A673 (cell line): Measurements from ENCODE around the gene MAGI1. TPM values are rescaled to one million over a fixed set of nuclear protein-coding genes. Genes with fewer than 3 reads are reported as not detected.

ENCODE experiments used
- BruUV-seq: library from RNA; stranded (reverse); fragments of 400-500 nt; replicated peaks from 2 replicates; lab custom pipeline; 2021; lab: Mats Ljungman, UMichigan
- CTCF ChIA-PET: fragments of 300-600 bp; sonication (Branson Sonifier 250); formaldehyde crosslinking; loops from one replicate; lab custom pipeline; 2022; ENCODE audit warnings: antibody characterized with exemption; lab: Charles Lee
- POLR2A ChIA-PET: fragments of 300-600 bp; sonication (Branson Sonifier 250); formaldehyde crosslinking; loops from one replicate; lab custom pipeline; 2022; ENCODE audit warnings: antibody characterized with exemption; ENCODE audit not compliant: low non-redundant PET; lab: Charles Lee
- DNase-seq: peaks from one replicate; pipeline ENCODE4 v3.0.0-alpha.2; 2015; ENCODE audit warnings: low spot score
- H3K27ac ChIP-seq: fragments of 200-600 bp; sonication (generic); 2 replicates; pipeline ENCODE4 v1.5.1; 2016; ENCODE audit warnings: mixed run types, low read depth, mild to moderate bottlenecking, mixed read lengths, antibody characterized with exemption, low read length; ENCODE audit not compliant: poor library complexity, severe bottlenecking
- H3K27me3 ChIP-seq: fragments of 200-600 bp; sonication (generic); replicated peaks from 2 replicates; pipeline ENCODE4 v1.6.1; 2017; ENCODE audit warnings: mixed run types, low read depth, mild to moderate bottlenecking, mixed read lengths, antibody characterized with exemption, low read length; ENCODE audit not compliant: insufficient read depth, poor library complexity
- H3K36me3 ChIP-seq: fragments of 200-600 bp; sonication (generic); 2 replicates; pipeline ENCODE4 v1.6.1; 2016; ENCODE audit warnings: mixed run types, mild to moderate bottlenecking, mixed read lengths, antibody characterized with exemption, low read length; ENCODE audit not compliant: insufficient read depth, poor library complexity, severe bottlenecking
- H3K4me1 ChIP-seq: fragments of 200-600 bp; sonication (generic); 2 replicates; pipeline ENCODE4 v1.6.1; 2017; ENCODE audit warnings: mixed run types, mild to moderate bottlenecking, mixed read lengths, antibody characterized with exemption, low read length; ENCODE audit not compliant: insufficient read depth, poor library complexity, severe bottlenecking
- H3K4me3 ChIP-seq: fragments of 200-600 bp; sonication (generic); 2 replicates; pipeline ENCODE4 v1.5.1; 2016; ENCODE audit warnings: low read depth, mixed run types, mild to moderate bottlenecking, mixed read lengths, low read length; ENCODE audit not compliant: poor library complexity, severe bottlenecking
- H3K9me3 ChIP-seq: fragments of 200-600 bp; sonication (generic); 2 replicates; pipeline ENCODE4 v1.6.1; 2016; ENCODE audit warnings: mixed run types, low read depth, mild to moderate bottlenecking, mixed read lengths, antibody characterized with exemption, low read length; ENCODE audit not compliant: poor library complexity, severe bottlenecking
- CTCF ChIP-seq: fragments of 300-800, 200-600 bp; sonication (generic); conservative IDR thresholded peaks from 2 replicates; pipeline ENCODE4 v1.5.1; 2017; ENCODE audit warnings: low read depth, mild to moderate bottlenecking, antibody characterized with exemption, low read length, moderate library complexity, mixed read lengths
- EZH2 ChIP-seq: fragments of 200-600 bp; sonication (generic); IDR thresholded peaks from 2 replicates; pipeline ENCODE4 v1.6.1; 2017; ENCODE audit warnings: borderline replicate concordance, low read depth, mild to moderate bottlenecking, mixed read lengths, antibody characterized with exemption, low read length; ENCODE audit not compliant: poor library complexity, severe bottlenecking
- intact Hi-C: fragments of 100-400 bp; cut with micrococcal nuclease; formaldehyde crosslinking; loops from one replicate; pipeline ENCODE4 v1.10.0; 2022; ENCODE audit not compliant: unreplicated experiment
- total RNA-seq: library from RNA; stranded (reverse); gene quantifications from 2 replicates; pipeline ENCODE4 v1.2.3, GENCODE V29; 2021

Gene MAGI1
- total RNA-seq, 1 experiment from 2014 or later = 30.5 TPM

- TF ChIP-seq EZH2 (no peak), CTCF (no peak)
- no peaks in the 10 kb centered on the region for H3K36me3 ChIP-seq
- no peaks in the 10 kb centered on the region for H3K27me3 ChIP-seq
- POLR2A ChIA-PET = no interaction called here
- no peak for DNase-seq
- no peak overlapping the region for H3K4me3 ChIP-seq
- peaks cover 10% of the 10 kb centered on the region for H3K4me1 ChIP-seq
- H3K9me3 ChIP-seq = no peaks in the 10 kb centered on the region
- intact Hi-C loops = no loop called here
- no TSS peak for BruUV-seq
- no peak overlapping the region for H3K27ac ChIP-seq
- CTCF ChIA-PET = no interaction called here
Measured at GRCh38 chr3:65873869-65874268, 164.8 kb downstream of the MAGI1 start.

GRCh38 chr3:65873028-65873427 lies 165.7 kb downstream of the MAGI1 start:
- CTCF ChIA-PET = no interaction called here
- POLR2A ChIA-PET = no interaction called here
- no peak for TF ChIP-seq EZH2
- no peak for TF ChIP-seq CTCF
- no peaks in the 10 kb centered on the region for H3K36me3 ChIP-seq
- intact Hi-C loops = no loop called here
- no TSS peak for BruUV-seq
- H3K27ac ChIP-seq = no peak overlapping the region
- peaks cover 10% of the 10 kb centered on the region for H3K4me1 ChIP-seq
- no peak for DNase-seq
- H3K4me3 ChIP-seq = no peak overlapping the region
- no peaks in the 10 kb centered on the region for H3K9me3 ChIP-seq
- H3K27me3 ChIP-seq = no peaks in the 10 kb centered on the region

- Histone ChIP-seq H3K36me3 (no peaks in the 10 kb centered on the region), H3K27me3 (no peaks in the 10 kb centered on the region), H3K4me1 (peaks cover 10% of the 10 kb centered on the region), H3K4me3 (no peak overlapping the region), H3K9me3 (no peaks in the 10 kb centered on the region), H3K27ac (no peak overlapping the region)
- peak; percentile 36 for DNase-seq
- BruUV-seq = no TSS peak
- TF ChIP-seq EZH2 = no peak
- no peak for TF ChIP-seq CTCF
- POLR2A ChIA-PET = interaction anchor here (0.8 kb wide), 1 partner anchor 10 kb away, joined by 3 read pairs; no protein-coding TSS in a partner anchor
- intact Hi-C loops = no loop called here
- CTCF ChIA-PET = no interaction called here
Measured at GRCh38 chr3:65871305-65872141, 167.2 kb downstream of the MAGI1 start.
